Globus pallidus (tissue), 1 donor: ENCODE data around the gene SCN2A.
"Not testable (repeated sequence)": the region's sequence is repeated elsewhere in the genome, so short reads cannot be mapped to it uniquely, and the experiment has no call there.

Experiments
- DNase-seq: peaks from one replicate; pipeline ENCODE4 v3.0.0-alpha.2; 2015; ENCODE audit warnings: low spot score

SCN2A gene

DNA sequence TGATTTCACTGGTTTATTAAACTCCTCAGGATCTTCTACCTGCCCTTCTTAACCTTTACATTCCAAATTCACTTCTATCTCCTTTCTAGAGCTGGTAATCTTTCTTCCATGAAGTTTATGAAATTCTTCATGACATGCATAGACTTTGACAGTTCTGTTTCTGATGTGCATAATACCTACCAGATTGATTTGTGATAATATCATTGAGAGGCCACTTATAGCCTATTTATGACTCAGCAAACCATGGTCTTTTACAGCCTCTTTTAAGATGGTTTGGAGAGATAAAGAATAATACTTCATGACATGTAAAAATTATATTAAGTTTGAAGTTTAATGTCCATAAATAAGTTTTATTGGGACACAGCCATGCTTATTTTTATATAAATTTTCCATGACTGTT, 14.0 kb downstream of the SCN2A start:
- no peak for DNase-seq

DNA sequence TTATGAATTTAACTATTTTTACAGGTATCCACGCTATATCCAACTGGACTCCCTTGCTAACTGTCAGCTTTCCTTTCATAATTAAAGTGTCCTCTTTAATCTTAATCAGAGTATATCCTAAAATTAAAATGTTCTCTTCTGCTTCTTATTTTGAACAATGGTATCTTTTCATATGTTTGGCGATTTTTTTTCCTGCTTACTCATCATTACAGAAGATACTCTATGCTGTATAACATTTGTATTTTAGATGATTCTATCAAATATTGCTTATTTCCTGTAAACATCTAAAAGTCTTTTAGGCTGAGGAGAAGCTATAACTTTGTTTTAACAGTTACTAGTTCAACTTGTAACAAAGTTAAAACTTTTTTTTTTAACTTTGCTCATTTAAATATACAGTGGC, 17.4 kb downstream of the SCN2A start:
- no peak for DNase-seq

DNA sequence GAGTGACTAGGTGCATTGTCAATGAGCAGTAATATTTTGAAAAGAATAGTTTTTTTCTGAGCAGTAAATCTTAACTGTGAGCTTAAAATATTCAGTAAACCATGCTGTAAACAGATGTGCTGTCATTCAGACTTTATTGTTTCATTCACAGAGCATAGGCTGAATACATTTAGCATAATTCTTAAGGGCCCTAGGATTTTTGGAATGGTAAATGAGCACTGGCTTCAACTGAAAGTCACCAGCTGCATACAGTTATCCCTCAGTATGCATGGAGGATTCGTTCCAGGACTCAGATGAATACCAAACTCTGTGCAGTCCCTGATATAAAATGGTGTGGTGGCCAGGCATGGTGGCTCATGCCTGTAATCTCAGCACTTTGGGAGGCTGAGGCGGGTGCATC, 21.1 kb downstream of the SCN2A start:
- DNase-seq, result not testable (repeated sequence)

DNA sequence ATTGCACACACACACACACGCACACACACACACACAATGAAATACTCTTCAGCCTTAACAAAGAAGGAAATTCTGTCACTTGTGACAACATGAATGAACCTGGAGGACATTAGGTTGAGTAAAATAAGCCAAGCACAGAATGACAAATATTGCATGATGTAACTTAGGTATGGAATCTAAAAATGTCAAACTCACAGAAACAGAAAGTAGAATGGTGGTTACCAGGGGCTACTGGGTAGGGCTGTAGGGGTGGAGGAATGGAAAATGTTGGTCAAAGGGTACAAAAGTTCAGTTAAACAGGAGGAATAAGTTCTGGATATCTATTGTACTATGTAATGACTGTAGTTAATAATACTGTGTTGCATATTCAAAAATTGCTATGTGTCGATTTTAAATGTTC, 29.5 kb downstream of the SCN2A start:
- DNase-seq, result no peak

DNA sequence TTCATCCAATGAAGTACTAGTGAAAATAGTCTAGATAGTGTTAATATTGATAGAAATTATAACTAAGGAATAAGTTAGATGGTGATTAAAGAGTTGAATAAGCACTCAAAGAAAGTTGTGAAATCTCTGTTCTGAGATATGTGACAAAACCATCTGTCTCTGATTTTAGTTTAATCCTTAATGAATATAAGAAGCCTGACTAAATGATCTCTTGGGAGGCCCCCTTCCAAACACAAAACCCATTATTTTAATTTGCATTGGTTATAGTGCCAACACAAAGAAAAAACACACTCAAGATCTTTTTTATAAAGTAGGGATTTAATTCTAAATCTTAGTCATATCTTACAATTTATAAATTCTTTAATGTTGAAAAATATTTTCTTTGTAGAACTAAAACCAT, 34.0 kb downstream of the SCN2A start:
- DNase-seq, result no peak

DNA sequence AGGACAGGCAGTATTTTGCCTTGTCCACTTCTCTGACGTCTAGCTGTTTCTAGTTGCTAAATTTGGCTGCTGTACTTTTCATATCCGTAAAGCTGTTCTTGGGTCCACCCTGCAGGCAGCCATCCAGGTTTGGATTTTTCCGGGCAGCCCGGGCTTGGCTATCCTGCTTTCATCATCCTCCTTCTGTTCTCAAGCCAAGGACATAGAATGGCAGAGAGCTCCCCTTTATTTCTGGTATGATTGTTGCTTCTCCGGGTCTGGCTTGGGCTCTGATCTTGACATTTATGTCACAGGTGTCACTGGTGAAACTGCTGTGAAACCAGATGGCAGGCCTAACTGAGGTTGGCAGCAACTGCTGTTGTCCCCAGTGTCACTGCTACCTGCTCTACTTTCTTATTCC, 35.5 kb downstream of the SCN2A start:
- DNase-seq, result no peak

DNA sequence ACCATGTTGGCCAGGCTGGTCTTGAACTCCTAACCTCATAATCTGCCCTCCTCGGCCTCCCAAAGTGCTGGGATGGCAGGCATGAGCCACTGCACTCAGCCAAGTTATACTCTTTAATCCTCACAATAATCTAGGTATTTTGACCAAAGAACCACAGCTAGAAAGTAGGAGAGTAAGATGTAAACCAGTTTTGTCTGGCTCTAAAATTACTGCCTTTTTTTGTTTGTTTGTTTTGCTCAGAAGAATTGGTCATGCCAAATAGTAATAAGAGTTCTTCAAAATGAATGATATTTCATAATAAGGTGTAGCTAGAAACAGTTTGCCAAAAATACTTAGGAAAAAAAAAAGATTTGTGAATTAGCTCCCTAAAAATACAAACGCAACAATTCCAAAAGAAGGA, 36.7 kb downstream of the SCN2A start:
- DNase-seq, result no peak

DNA sequence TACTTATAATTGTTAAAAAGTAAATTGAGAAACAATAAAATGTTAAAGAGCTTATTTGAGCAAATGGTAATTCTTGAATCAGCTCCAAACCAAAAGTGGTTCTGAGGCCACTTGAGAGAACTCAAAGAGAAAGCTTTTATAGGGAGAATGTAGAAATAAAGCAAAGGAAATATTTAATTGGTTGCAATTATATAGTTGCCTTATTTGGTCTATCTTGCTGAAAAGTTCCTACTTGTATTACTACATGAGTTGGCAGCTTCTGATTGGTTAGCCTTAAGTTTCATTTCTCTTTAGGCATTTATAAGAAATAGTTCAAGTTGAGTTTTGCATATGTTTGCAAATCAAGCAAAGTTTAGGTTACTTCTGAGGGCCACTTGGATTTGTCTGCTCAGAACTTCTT, 38.1 kb downstream of the SCN2A start:
- DNase-seq, result no peak

DNA sequence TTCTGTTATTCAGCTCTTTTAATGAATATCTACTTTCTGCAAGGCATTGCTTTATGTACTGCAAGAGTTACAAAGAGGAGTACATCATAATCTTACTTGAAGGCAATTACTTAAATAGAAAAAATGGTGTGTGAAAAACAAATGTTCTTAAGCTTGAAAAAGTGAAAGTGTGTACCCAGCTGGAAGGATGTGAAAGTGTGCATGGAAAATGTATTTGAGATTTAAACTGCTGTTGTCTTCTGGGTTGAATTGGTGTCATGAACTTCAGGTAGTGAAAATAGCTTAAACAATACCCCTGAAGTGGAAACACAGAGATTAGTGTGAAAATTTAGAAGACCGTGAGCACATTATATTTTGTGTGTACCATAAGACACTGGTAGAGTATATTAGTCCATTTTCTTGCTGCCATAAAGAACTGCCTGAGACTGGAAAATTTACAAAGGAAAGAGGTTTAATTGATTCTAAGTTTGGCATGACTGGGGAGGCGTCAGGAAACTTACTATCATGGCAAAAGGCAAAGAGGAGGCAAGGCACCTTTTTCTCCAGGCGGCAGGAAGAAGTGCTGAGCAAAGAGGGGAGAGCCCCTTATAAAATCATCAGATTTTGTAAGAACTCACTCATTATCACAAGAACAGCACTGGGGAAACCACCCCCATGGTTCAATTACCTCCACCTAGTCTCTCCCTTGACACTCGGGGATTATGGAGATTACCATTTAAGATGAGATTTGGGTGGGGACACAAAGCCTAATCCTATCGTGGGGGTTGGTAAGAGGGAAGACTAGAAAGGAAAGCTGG, 38.8 kb downstream of the SCN2A start:
- no peak for DNase-seq

DNA sequence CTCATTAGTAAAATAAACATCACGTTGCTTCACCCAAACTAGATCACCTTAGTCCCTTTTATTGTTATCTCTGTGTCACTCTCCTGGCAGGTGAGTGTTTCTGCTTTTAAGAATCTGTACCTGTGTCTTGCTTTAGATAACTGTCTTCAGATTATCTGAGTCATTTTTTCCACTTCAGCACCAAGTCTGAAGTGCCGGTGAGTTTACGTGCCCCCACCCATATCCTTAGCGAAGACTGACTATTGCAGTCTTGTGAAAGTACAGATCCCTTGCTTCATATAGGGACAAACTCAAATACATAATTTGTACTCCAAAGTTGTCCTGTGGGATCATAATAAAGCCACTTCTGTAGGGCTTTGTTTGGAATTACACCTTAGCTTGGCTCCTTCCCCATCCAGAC, 41.1 kb downstream of the SCN2A start:
- DNase-seq, result no peak

DNA sequence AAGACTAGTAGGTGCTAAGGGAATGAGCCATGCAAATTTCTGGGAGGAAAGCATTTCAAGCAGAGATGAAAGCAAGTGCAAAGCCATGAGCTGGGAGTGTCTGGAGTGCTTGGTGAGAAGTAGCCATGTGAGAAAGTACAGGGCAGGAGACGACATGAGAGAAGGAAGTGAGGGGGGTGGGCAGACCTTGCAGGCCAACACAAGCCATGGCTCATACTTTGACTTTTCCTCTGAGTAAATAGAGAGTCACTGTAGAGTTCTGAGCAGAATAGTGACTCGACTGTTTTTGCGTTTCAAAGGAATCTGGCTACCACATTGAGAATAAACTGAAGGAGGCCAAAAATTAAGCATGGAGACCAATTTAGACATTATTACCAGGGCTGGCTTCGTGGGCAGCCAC, 42.2 kb downstream of the SCN2A start:
- no peak for DNase-seq

DNA sequence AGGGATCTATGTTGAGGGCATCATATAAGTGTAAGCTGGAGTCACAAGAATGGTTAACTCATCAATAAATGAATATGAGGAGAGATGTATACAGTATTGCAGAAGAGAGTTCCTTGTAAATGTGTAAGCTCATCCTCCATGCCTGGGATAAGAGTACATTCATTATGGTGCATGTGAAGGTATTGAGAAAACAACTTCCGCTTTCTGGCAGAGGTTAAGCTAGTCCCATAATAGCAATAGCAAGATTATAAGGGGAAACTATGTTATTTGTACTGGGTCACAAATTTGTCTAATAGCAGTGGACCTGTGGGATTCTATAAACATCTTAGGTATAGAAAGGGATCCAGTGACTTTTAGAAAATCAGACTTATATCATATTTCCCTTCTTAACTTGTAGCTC, 44.1 kb downstream of the SCN2A start:
- DNase-seq, result no peak

DNA sequence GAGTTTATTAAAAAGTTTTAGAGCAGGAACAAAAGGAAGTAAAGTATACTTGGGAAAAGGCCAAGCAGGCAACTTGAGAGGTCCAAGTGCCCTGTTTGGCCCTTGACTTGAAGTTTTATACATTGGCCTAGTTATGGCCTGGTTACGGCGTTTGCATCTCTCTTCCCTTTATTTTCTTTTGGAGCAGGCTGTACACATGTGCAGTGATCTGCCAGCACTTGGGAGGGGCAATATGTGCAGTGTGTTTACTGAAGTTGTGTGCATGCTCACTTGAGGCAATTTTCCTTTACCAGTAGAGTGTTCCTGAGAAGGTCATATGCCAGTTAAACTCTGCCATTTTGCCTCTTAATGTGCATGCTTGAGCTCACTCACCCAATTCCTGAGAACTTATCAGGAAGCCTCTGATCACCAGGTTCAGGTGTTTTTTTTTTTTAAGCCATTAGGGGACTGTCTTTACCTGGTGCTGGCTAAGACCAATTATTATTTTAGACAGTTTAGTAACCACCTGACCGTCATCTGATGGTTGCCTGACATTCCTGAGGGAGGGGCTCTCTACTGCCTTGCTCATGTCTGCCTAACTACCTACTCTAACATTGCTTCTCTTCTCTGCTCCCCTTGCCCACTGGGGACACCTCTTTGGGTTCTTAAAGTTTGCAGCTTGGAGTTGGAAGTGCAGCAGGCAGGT, 48.0 kb downstream of the SCN2A start:
- DNase-seq, result no peak

DNA sequence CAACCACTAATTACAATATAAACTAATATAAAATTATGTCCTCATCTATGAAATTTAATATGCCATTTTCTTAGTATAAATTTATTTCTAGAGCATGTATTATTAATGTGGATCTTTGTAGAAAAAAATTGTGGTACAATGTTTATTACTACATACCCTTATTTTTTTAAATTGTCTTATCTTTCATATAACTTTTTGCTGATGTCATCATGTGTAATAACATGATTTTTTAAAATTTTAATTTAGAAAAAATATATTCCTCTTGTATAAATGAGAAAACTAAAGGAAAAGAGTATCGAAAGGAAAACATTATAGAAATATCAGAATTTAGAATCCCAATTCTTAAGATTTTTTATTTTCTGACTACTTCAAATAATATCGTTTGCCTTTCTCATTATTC, 49.9 kb downstream of the SCN2A start:
- no peak for DNase-seq

DNA sequence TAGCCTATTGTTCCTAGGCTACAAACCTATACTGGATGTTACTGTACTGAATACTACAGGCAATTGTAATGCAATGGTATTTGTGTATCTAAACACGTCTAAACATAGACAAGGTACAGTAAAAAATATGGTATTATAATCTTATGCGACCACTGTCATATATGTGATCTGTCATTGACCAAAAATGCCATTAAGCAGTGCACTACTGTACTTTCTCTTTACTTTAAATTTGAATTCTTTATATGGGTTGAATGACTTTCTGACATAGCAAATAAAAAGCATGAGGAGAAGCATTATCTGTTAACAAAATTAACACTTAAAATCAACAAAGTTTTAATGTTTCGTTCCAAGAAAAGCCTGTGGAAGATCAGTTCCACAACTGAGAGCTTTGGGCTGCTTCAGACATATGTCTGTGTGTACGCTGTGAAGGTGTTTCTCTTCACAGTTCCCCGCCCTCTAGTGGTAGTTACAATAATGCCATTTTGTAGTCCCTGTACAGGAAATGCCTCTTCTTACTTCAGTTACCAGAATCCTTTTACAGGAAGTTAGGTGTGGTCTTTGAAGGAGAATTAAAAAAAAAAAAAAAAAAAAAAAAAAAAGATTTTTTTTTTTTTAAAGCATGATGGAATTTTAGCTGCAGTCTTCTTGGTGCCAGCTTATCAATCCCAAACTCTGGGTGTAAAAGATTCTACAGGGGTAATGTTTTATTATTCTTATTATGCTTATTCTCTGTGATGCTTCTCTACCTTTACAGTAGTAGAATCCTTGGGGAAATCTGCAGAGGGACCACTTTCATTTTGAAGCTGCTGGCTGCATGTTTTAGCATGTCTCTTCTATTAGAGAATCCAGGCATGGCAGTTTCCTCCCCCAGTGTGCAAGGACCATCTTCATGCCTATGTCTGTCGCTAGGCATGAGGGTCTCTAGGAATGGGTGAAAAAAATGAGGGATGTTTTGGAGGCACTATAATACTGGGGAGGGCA, 54.5 kb downstream of the SCN2A start:
- peak; percentile 78 for DNase-seq

DNA sequence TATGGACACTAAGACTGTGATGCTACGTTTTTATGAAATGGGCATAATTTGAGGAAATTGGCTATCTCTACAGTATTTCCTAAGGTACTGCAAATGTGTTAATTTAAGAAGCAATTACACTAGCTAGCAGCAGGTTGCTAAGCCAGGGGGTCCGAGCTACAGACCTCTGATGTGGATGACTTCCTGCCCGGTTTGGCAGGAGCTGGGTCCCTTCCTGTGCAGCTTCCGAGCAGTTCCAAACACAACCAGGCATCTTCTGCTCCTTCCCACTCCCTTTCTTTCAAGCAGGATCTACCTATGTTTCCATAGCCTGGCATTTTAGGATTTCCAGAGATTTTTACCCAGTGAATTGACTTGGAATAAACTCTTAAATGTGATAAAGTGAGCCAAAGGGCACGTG, 55.7 kb downstream of the SCN2A start:
- no peak for DNase-seq

DNA sequence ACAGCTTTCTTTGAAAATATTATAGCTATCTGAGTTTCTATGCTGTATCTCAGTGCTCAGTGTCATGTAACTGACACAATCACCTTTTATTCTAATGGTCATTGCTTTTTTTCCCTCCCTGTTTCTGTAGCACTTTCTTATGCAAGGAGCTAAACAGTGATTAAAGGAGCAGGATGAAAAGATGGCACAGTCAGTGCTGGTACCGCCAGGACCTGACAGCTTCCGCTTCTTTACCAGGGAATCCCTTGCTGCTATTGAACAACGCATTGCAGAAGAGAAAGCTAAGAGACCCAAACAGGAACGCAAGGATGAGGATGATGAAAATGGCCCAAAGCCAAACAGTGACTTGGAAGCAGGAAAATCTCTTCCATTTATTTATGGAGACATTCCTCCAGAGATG, 56.4 kb downstream of the SCN2A start:
- no peak for DNase-seq

DNA sequence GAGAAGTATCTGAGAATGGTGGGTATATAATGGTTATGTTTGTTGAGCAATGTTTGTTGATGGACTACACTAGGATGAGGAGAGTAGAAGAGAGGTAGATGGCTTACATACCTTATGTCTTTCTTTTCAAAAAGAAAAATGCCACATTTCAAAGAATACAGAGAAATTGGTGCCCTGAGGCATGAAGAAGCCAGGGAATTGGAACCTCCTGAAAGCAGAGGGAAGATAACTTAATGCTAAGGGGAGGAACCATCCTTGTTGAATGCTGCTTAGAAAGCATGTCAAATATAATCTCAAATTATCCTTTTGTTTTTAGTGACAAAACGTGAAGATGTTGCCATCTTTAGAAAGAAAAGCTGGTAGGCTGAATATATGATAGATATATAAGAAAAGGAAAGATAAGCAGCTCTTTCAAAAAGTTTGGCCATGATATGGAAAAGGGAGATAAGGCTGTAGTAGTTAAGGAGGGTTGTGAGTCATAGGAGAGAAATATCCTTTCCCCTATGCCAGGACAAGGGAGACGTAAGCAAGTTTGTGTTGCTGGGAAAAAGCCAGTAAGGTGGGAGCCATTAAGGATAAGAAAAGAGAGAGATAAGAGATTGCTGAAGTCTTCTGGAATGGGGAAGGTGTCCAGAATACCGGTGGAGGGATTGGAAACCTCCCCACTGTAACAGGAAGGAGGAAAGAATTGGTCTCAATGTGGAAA, 66.3 kb downstream of the SCN2A start:
- no peak for DNase-seq

DNA sequence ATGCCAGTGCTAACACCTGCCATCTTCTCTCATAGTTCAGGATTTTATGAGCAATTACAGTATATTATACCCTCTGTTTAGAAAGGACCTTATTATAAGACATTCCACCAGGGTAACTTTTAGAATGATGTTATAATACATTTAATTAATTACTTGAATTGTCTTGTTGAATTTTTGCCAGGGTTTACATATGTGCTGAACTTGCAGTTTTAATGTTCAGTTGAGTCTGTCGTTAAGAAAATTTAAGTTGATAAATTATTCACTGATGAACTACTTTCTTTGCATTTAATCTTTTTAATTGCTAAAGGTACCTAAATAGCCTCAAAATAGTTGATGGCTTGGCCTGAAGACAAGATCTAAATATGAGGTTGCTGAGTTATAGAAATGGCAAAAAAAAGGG, 68.1 kb downstream of the SCN2A start:
- DNase-seq, result no peak

DNA sequence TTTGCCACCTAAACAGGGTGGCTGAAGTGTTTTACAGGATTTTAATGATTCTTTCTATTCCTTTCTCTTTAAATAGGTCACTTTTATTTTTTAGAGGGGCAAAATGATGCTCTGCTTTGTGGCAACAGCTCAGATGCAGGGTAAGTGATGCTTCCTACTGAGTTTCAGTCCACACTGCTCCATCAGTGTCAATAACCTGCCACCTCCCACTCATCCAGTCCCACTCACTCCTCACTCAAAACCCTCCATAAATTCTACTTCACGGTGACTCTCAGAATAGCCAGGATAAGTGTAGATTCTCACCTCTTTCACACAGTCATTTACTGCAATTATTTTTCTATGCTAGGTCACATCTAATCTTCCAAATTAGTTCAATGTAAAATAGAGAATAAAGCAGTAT, 72.7 kb downstream of the SCN2A start:
- DNase-seq, result no peak

DNA sequence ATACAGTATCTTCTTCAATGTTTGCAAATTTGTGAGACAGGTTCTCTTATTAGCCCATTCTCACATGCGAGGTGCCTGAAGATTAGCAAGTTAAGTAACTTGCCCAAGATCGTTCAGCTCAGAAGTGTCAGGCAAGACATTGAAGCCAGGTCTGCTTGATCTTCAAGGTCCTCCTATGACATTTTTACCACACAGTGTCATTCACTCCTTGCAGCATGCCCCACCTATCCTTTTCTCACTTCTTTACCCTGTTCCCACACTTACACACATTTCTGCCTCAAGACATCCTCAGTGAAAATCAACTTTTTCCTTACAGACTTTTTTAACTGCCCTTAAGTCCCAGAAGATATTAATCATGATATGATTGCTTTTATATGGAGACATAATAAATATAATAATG, 73.8 kb downstream of the SCN2A start:
- no peak for DNase-seq

DNA sequence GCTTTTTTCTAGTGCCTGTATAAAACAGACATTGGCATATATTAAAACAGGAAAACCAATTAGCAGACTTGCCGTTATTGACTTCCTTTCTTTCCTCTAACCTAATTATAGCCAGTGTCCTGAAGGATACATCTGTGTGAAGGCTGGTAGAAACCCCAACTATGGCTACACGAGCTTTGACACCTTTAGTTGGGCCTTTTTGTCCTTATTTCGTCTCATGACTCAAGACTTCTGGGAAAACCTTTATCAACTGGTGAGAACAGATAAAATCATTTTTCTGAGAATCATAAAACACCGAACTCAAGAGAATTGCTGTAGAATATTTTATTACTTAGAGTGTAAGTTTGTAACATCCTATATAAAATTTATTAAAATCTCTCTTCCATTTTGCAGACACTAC, 74.3 kb downstream of the SCN2A start:
- DNase-seq, result no peak
